Activated CD8-positive, alpha-beta T cell treated with anti-CD3 and anti-CD28 coated beads, Interleukin-2, amount 10 ng/mL, durations not matched to agents 7 days and 5 days (primary cell): ENCODE data around the gene MROH9. TPM values are rescaled to one million over a fixed set of nuclear protein-coding genes. Genes with fewer than 3 reads are reported as not detected.

Source experiments
- ATAC-seq: fragments of 150-1000 bp; cut with Tn5 transposase; one replicate; pipeline ENCODE4 v1.10.0; 2021; ENCODE audit warnings: moderate library complexity
- CTCF ChIA-PET: fragments of 350-600 bp; sonication (Branson Sonifier 250); formaldehyde crosslinking; loops from one replicate; lab custom pipeline; 2021; ENCODE audit warnings: antibody characterized with exemption; lab: Charles Lee
- POLR2A ChIA-PET: fragments of 350-600 bp; sonication (Branson Sonifier 250); formaldehyde crosslinking; loops from one replicate; lab custom pipeline; 2021; ENCODE audit warnings: antibody characterized with exemption; lab: Charles Lee
- DNase-seq: peaks from one replicate; pipeline ENCODE4 v3.0.0-alpha.2; 2020
- H3K27ac Mint-ChIP-seq: one replicate; pipeline ENCODE4 v1.8.0; 2021; ENCODE audit warnings: mild to moderate bottlenecking, mixed read lengths
- H3K27me3 Mint-ChIP-seq: one replicate; pipeline ENCODE4 v1.8.0; 2021; ENCODE audit warnings: low read depth, mixed read lengths
- H3K36me3 Mint-ChIP-seq: one replicate; pipeline ENCODE4 v1.8.0; 2021; ENCODE audit warnings: low read depth, mixed read lengths
- H3K4me1 Mint-ChIP-seq: one replicate; pipeline ENCODE4 v1.8.0; 2021; ENCODE audit warnings: low read depth, mixed read lengths
- H3K4me3 Mint-ChIP-seq: one replicate; pipeline ENCODE4 v1.8.0; 2021; ENCODE audit warnings: mild to moderate bottlenecking, mixed read lengths
- H3K9me3 Mint-ChIP-seq: one replicate; pipeline ENCODE4 v1.8.0; 2022; ENCODE audit warnings: mixed read lengths; ENCODE audit not compliant: insufficient read depth
- total RNA-seq, 2 experiments: library from RNA; stranded (reverse); gene quantifications; one replicate each; pipeline ENCODE4 v1.2.3, GENCODE V29; 2021

Gene MROH9
- total RNA-seq, 2 experiments from 2014 or later: not detected

- POLR2A ChIA-PET: no interaction called here
- H3K9me3 Mint-ChIP-seq: no peaks in the 10 kb centered on the region
- H3K4me3 Mint-ChIP-seq: no peak overlapping the region
Observed at GRCh38 chr1:171038284-171038683, 103.0 kb downstream of the MROH9 start.

DNA sequence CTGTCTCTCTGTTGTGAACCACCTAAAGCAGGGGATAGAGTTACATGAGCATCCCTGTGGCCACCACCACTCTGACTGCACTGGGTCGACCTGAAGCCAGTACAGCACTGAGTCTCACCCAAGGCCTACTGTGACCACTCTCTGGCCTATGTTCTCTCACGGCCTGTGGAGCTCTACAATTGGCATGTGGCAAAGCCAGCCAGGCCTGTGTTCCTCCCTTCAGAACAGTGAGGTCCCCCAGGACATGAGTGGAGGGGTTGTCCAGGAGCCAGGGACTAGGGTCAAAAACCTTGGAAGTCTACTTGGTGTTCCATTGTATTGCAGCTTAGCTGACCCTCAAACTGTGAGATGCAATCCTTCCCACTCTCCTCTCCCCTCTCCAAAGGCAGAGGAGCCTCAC lies 112.7 kb downstream of the MROH9 start:
- H3K36me3 Mint-ChIP-seq: no peaks in the 10 kb centered on the region
- H3K9me3 Mint-ChIP-seq: peaks cover 6% of the 10 kb centered on the region
- DNase-seq: no peak
- no peaks in the 10 kb centered on the region for H3K4me1 Mint-ChIP-seq
- H3K27me3 Mint-ChIP-seq: no peaks in the 10 kb centered on the region
- POLR2A ChIA-PET: no interaction called here
- CTCF ChIA-PET: no interaction called here
- no peak overlapping the region for H3K27ac Mint-ChIP-seq
- no peak overlapping the region for H3K4me3 Mint-ChIP-seq
- no peak for ATAC-seq

More at GRCh38 chr1:171038284-171038683, 103.0 kb downstream of the MROH9 start:
- Mint-ChIP-seq H3K36me3 (no peaks in the 10 kb centered on the region), H3K4me1 (no peaks in the 10 kb centered on the region), H3K27ac (no peak overlapping the region), H3K27me3 (peaks cover 3% of the 10 kb centered on the region)
- CTCF ChIA-PET: no interaction called here
- ATAC-seq (no peak), DNase-seq (no peak)

DNA sequence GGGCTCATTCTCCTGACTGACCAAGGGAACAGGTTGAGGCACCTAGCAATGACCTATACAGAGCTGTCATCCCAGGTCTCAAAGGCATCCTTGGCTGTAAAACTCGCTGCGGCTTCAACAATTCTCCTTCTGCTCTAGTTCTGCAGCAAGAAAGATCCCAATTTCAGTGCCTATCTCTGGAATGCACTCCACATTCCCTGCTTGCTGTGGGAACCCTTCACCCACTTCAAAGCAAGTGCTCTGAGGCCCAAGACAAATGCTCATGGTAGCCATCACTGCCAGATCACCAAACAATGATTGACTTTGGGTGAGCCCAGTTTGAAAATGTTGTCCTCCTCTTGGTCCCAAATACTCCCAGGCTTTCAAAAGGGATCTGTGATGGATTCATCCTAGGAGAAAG lies 117.6 kb downstream of the MROH9 start:
- DNase-seq (no peak), ATAC-seq (no peak)
- Mint-ChIP-seq H3K27me3 (no peaks in the 10 kb centered on the region), H3K27ac (no peak overlapping the region), H3K9me3 (peaks cover 3% of the 10 kb centered on the region), H3K4me3 (no peak overlapping the region), H3K36me3 (no peaks in the 10 kb centered on the region), H3K4me1 (no peaks in the 10 kb centered on the region)
- ChIA-PET CTCF (no interaction called here), POLR2A (no interaction called here)

DNA sequence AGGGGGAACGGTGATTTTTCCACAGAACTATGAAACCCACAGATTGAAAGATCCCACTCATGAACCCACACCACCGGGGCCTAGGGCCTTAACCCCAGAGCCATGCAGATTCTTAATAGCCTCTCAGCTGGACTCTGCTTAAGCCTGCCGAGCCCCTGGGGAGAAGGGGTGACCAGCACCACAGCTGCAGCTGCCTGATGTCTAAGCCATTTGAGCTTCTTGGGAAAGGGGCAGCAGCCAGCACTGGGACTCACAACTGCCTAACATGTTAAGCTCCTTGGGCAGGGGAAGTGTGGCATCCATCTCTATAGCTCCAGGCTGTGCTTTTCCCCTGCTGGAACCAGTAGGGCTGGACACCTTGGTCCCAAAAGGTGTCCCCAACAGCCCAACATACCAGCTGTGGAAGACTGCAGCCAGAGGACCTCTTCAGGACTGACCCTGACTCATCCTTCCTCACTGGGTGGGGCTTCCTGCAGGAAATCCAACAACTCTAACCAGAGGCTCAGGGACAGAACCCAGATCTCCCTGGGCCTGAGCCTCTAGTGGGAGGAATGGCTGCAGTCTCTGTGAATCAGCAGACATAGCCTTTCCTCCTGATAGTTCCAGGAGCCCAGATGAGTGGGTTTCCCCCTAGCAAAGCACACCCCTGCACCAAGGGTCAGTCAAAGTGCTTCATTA lies 120.8 kb downstream of the MROH9 start:
- Mint-ChIP-seq H3K27me3 (no peaks in the 10 kb centered on the region), H3K27ac (no peak overlapping the region), H3K4me1 (no peaks in the 10 kb centered on the region), H3K9me3 (peaks cover 3% of the 10 kb centered on the region), H3K4me3 (no peak overlapping the region), H3K36me3 (no peaks in the 10 kb centered on the region)
- DNase-seq: no peak
- ChIA-PET POLR2A (no interaction called here), CTCF (no interaction called here)
- ATAC-seq: no peak

DNA sequence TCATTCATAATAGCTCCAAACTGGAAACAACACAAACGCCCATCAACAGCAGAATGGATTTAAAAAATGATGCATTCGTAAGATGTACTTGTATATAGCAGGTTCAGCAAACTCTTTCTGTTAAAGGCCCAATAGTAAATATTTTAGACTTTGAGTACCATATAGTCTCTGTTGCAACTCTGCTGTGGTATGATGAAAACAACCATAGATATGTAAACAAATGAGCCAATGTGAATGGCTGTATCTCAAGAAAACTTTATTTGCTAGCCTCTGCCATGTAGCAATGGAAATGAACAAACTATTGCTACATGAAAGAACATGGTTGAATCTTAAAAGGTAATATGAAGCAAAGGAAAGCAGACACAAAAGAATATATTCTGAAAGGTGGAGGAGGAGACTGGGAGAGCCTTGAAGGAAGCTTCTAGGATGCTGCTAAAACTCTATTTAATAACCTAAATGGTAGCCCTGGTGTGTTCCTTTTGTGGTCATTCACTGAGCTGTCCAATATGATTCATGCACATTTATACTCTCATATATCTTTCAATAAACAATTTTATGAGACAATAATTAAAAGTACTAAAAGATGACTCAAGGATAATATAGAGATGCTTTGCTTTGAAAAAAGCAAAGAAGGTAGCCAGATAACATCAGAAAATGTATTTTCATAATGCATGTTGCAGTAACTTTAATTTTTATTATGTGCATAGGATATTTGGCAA lies 126.2 kb downstream of the MROH9 start:
- H3K4me1 Mint-ChIP-seq: no peaks in the 10 kb centered on the region
- no peak overlapping the region for H3K4me3 Mint-ChIP-seq
- no peak overlapping the region for H3K27ac Mint-ChIP-seq
- no peaks in the 10 kb centered on the region for H3K36me3 Mint-ChIP-seq
- CTCF ChIA-PET: no interaction called here
- DNase-seq (no peak), ATAC-seq (no peak)
- no peaks in the 10 kb centered on the region for H3K9me3 Mint-ChIP-seq
- POLR2A ChIA-PET: no interaction called here
- H3K27me3 Mint-ChIP-seq: no peaks in the 10 kb centered on the region

- ChIA-PET CTCF (no interaction called here), POLR2A (no interaction called here)
- no peaks in the 10 kb centered on the region for H3K27me3 Mint-ChIP-seq
- no peak for DNase-seq
- H3K9me3 Mint-ChIP-seq: no peaks in the 10 kb centered on the region
- no peak overlapping the region for H3K27ac Mint-ChIP-seq
- no peaks in the 10 kb centered on the region for H3K4me1 Mint-ChIP-seq
- H3K4me3 Mint-ChIP-seq: no peak overlapping the region
- H3K36me3 Mint-ChIP-seq: no peaks in the 10 kb centered on the region
- no peak for ATAC-seq
Observed at GRCh38 chr1:171062902-171063301, 127.6 kb downstream of the MROH9 start.

DNA sequence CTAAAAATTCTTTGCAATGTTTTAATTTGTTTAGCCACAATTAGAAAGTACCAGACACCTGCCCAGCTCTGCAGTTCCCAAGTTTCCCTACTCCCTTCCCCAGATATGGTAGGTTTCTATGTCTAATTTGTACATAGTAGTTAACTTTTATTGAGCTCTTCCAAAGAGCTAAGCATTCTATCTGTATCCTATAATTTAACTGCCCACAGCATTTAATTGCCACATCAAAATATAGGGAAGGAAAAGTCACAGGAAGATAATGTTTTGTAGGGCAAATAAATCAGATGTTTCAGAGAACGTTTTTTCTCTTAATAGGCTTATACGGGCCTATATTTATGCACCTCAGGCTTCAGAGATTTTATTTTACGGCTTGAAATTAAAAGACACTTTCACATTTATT lies 139.7 kb downstream of the MROH9 start:
- Mint-ChIP-seq H3K36me3 (no peaks in the 10 kb centered on the region), H3K4me3 (no peak overlapping the region), H3K4me1 (no peaks in the 10 kb centered on the region), H3K27me3 (no peaks in the 10 kb centered on the region), H3K9me3 (no peaks in the 10 kb centered on the region), H3K27ac (no peak overlapping the region)
- ChIA-PET CTCF (no interaction called here), POLR2A (no interaction called here)
- no peak for DNase-seq
- ATAC-seq: no peak

DNA sequence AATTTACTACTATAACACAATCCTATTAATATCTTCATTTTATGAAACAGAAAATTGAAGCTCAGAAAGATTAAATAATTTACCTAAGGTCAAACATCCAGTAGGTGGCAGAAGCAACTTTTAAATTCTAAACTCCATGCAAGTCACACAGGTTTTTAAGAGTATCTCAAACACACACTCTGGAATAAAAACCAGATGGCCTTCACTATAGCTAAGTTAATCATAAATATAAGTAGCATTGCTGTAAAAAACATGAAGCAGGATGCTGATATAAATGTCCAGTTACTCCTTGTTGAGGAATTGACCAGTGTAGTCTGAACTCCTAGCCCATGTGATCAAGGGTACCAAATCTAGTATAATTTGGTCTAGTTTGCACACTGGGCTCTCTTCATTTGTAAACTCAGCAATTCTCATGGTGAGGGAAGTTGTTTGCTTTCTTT lies 146.0 kb downstream of the MROH9 start:
- ChIA-PET POLR2A (interaction anchor here (0.7 kb wide), 1 partner anchor 232 kb away, joined by 3 read pairs; no protein-coding TSS in a partner anchor), CTCF (interaction anchor here (1.0 to 2.7 kb wide), 2 partner anchors 9 to 232 kb away, joined by 3 to 21 read pairs; partner anchors contain the start of genes FMO3 and FMO4)
- Mint-ChIP-seq H3K27me3 (no peaks in the 10 kb centered on the region), H3K4me1 (no peaks in the 10 kb centered on the region), H3K9me3 (no peaks in the 10 kb centered on the region), H3K4me3 (no peak overlapping the region), H3K36me3 (no peaks in the 10 kb centered on the region), H3K27ac (no peak overlapping the region)
- no peak for DNase-seq
- no peak for ATAC-seq

DNA sequence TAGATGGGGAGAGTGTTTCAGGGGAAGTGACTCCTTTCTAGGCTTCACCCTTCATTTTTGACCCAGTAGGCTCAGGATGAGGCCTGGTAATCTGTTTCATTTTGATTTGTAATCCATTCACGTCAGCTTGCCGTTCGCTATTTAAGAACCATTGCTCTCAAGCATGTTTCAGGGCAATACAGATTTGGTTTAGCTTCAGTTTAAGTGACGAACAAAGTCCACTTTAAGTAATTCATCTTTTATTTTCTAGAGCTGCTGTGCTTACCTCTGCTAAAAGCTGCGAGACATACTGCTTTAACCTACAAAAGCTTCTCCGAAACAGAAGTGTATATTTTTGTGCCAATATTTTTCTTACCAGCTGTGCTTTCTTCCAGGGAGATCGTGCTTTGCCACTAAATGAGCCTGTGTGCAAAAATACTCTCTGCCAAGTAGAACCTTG lies 146.4 kb downstream of the MROH9 start:
- no peak for ATAC-seq
- H3K27ac Mint-ChIP-seq: no peak overlapping the region
- H3K4me1 Mint-ChIP-seq: no peaks in the 10 kb centered on the region
- CTCF ChIA-PET: interaction anchor here (1.0 to 2.7 kb wide), 2 partner anchors 9 to 232 kb away, joined by 3 to 21 read pairs; partner anchors contain the start of genes FMO3 and FMO4
- H3K27me3 Mint-ChIP-seq: no peaks in the 10 kb centered on the region
- no peak overlapping the region for H3K4me3 Mint-ChIP-seq
- POLR2A ChIA-PET: interaction anchor here (0.7 kb wide), 1 partner anchor 231 kb away, joined by 3 read pairs; no protein-coding TSS in a partner anchor
- no peaks in the 10 kb centered on the region for H3K36me3 Mint-ChIP-seq
- no peaks in the 10 kb centered on the region for H3K9me3 Mint-ChIP-seq
- no peak for DNase-seq

DNA sequence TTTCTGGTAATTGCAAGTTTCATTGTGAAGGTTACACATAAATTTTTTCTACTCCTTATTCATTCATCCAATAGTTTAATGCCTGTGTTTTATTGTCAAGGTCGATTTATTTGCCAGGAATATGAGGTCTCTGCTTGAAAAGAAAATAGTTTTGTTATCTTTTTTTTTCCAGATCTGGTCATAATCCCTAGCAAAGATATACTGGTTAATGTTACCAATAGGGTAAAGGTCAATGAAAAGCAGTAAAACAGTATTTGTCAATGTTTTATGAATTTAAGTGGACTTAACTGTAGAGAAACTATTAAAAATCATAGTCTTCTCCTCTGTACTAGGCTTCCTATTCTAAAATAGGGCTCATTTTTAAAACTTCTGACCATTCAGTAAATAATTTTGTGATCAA lies 147.3 kb downstream of the MROH9 start:
- Mint-ChIP-seq H3K4me1 (no peaks in the 10 kb centered on the region), H3K4me3 (no peak overlapping the region), H3K27me3 (no peaks in the 10 kb centered on the region), H3K36me3 (no peaks in the 10 kb centered on the region), H3K27ac (no peak overlapping the region), H3K9me3 (no peaks in the 10 kb centered on the region)
- ATAC-seq (no peak), DNase-seq (no peak)
- CTCF ChIA-PET: no interaction called here
- POLR2A ChIA-PET: no interaction called here

DNA sequence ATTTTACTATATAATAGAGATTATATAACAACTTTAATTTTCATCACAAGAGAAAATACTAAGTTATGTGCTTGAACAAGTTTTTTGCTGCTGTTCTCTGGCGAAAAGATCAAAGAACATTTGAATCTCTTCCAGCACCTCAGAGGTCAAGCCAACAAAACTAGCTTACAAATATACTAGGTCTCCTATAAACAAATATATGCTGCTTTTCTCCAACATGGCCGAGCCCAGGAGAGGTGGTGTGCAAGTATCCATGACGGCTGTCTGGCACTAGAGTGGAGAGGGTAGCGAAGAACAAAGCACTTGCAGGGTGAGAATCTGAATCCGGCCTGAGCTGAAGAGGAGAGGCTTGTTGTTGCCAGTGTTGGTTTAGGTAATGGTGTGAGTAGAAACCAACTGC lies 147.9 kb downstream of the MROH9 start:
- ATAC-seq: no peak
- CTCF ChIA-PET: no interaction called here

DNA sequence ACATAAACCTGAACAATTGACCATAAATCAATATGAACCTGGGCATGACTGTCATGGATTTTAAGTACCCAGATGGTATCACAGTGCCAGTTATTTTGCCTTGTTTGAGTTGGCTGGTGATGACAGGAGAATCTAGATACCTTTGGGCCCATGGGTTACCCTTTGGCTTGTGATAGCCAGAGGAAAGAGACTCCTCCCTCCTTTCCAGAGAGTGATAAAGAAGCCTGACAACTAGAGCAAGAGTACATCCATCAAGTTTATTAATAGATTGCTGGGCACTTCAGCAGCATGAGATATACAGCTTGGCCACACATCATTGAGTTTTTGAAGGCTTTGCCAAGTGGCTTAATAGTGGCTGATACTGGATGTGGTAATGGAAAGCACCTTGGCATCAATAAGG lies 148.8 kb downstream of the MROH9 start:
- Mint-ChIP-seq H3K27me3 (no peaks in the 10 kb centered on the region), H3K36me3 (no peaks in the 10 kb centered on the region), H3K4me3 (no peak overlapping the region), H3K27ac (no peak overlapping the region), H3K9me3 (no peaks in the 10 kb centered on the region), H3K4me1 (no peaks in the 10 kb centered on the region)
- ChIA-PET CTCF (no interaction called here), POLR2A (no interaction called here)
- DNase-seq (no peak), ATAC-seq (no peak)

More for the DNA sequence above, 147.9 kb downstream of the MROH9 start:
- Mint-ChIP-seq H3K27ac (no peak overlapping the region), H3K4me1 (no peaks in the 10 kb centered on the region), H3K9me3 (no peaks in the 10 kb centered on the region), H3K36me3 (no peaks in the 10 kb centered on the region), H3K4me3 (no peak overlapping the region), H3K27me3 (no peaks in the 10 kb centered on the region)
- POLR2A ChIA-PET: no interaction called here
- DNase-seq: no peak
